HepG2 (cell line): ENCODE data around the gene ACSM6. TPM values are rescaled to one million over a fixed set of nuclear protein-coding genes. Genes with fewer than 3 reads are reported as not detected.

ENCODE experiments used
- ATAC-seq: fragments of 200-7000 bp; cut with Tn5 transposase; 3 replicates; pipeline ENCODE4 v1.9.1; 2020; ENCODE audit warnings: mild to moderate bottlenecking, moderate library complexity
- BruUV-seq: library from RNA; stranded (reverse); fragments of 400-500 nt; replicated peaks from 2 replicates; lab custom pipeline; 2021; lab: Mats Ljungman, UMichigan
- CTCF ChIA-PET: fragments of 300-600 bp; formaldehyde crosslinking; extraction: SDS; loops from one replicate; lab custom pipeline; 2021; ENCODE audit warnings: low total read pairs, inconsistent platforms, low intra/inter-chr PET ratio; lab: Yijun Ruan, JAX
- POLR2A ChIA-PET: fragments of 350-600 bp; sonication (Branson Sonifier 250); formaldehyde crosslinking; loops from one replicate; lab custom pipeline; 2020; ENCODE audit warnings: antibody characterized with exemption, inconsistent platforms; lab: Yijun Ruan, JAX
- DNase-seq: peaks from one replicate; pipeline ENCODE4 v3.0.0-alpha.2; 2015; ENCODE audit warnings: low spot score
- FAIRE-seq: peaks from 3 replicates; lab custom pipeline; 2011; peaks lifted over from hg19 to GRCh38; lab: Jason Lieb, UNC
- H2AFZ ChIP-seq: one replicate; pipeline ENCODE4 v1.6.1; 2011; ENCODE audit warnings: low read length, inconsistent platforms
- H3K27ac ChIP-seq: fragments of 300-600 bp; 3 replicates; pipeline ENCODE4 v1.8.0; 2011; ENCODE audit warnings: mixed run types, mild to moderate bottlenecking, mixed read lengths, low read length, inconsistent platforms; ENCODE audit not compliant: insufficient read depth; ENCODE audit errors: extremely low read length
- H3K27me3 ChIP-seq, 2 experiments: fragments of 200-600 bp in 1 of 2; 2 replicates in 1 of 2; 3 replicates in 1 of 2; pipeline versions ENCODE4 v1.6.0 to v1.8.0; 2011; ENCODE audit warnings: low read length in 2 of 2, mild to moderate bottlenecking in 2 of 2, moderate library complexity in 2 of 2, inconsistent platforms in 1 of 2; ENCODE audit not compliant: insufficient read depth in 2 of 2, control insufficient read depth in 1 of 2
- H3K36me3 ChIP-seq, 2 experiments: fragments of 200-600 bp in 1 of 2; replicated peaks in 1 of 2; 2 replicates in 1 of 2; 3 replicates in 1 of 2; pipeline versions ENCODE4 v1.5.1 to v1.8.0; 2011; ENCODE audit warnings: low read length in 2 of 2, inconsistent platforms in 1 of 2; ENCODE audit not compliant: insufficient read depth in 2 of 2, control insufficient read depth in 1 of 2
- H3K4me1 ChIP-seq: 2 replicates; pipeline ENCODE4 v1.5.1; 2012; ENCODE audit warnings: low read length, inconsistent platforms; ENCODE audit not compliant: insufficient read depth
- H3K4me2 ChIP-seq: 2 replicates; pipeline ENCODE4 v1.6.0; 2011; ENCODE audit warnings: low read depth, low read length, inconsistent platforms
- H3K4me3 ChIP-seq, 3 experiments: fragments of 200-600 bp in 1 of 3; sonication (generic), shearing (Covaris generic) in 1 of 3; replicated peaks in 1 of 3; 2 replicates each; pipeline ENCODE4 v1.5.1; 2011 to 2016; ENCODE audit warnings: low read length in 3 of 3, inconsistent platforms in 2 of 3, low read depth in 2 of 3, mild to moderate bottlenecking in 2 of 3, control low read depth in 1 of 3, mixed read lengths in 1 of 3; ENCODE audit not compliant: insufficient read depth in 1 of 3
- H3K79me2 ChIP-seq: one replicate; pipeline ENCODE4 v1.6.1; 2011; ENCODE audit warnings: low read length, inconsistent platforms; ENCODE audit not compliant: insufficient read depth
- H3K9ac ChIP-seq: 2 replicates; pipeline ENCODE4 v1.6.0; 2011; ENCODE audit warnings: mild to moderate bottlenecking, low read depth, low read length, inconsistent platforms; ENCODE audit not compliant: insufficient read depth
- H3K9me3 ChIP-seq: 2 replicates; pipeline ENCODE4 v1.5.1; 2012; ENCODE audit warnings: mild to moderate bottlenecking, low read length
- H4K20me1 ChIP-seq: 2 replicates; pipeline ENCODE4 v1.6.0; 2011; ENCODE audit warnings: inconsistent platforms, mild to moderate bottlenecking, low read length, moderate library complexity; ENCODE audit not compliant: insufficient read depth
- ARNT2 ChIP-seq: sonication (generic); formaldehyde crosslinking; IDR thresholded peaks from 2 replicates; pipeline ENCODE4 v1.8.0; 2022; ENCODE audit warnings: mild to moderate bottlenecking, low read depth, missing genetic modification reagents, moderate library complexity
- CCAR2 ChIP-seq: fragments of 200-400 bp; formaldehyde crosslinking; optimal IDR thresholded peaks from 2 replicates; pipeline ENCODE3; 2018; ENCODE audit warnings: low read depth, mild to moderate bottlenecking, low read length, moderate library complexity
- EEA1 ChIP-seq: sonication (generic); formaldehyde crosslinking; IDR thresholded peaks from 2 replicates; pipeline ENCODE4 v1.5.1; 2020; ENCODE audit warnings: mild to moderate bottlenecking, missing genetic modification reagents, borderline replicate concordance
- KDM5B ChIP-seq: sonication (generic); formaldehyde crosslinking; IDR thresholded peaks from 2 replicates; pipeline ENCODE4 v1.4.0; 2020; ENCODE audit warnings: missing genetic modification reagents, mild to moderate bottlenecking, borderline replicate concordance
- NFE2L1 ChIP-seq: sonication (generic); formaldehyde crosslinking; IDR thresholded peaks from 2 replicates; pipeline ENCODE4 v1.4.0; 2020; ENCODE audit warnings: missing genetic modification reagents, mild to moderate bottlenecking, borderline replicate concordance
- NKX3-1 ChIP-seq: sonication (generic); formaldehyde crosslinking; IDR thresholded peaks from 2 replicates; pipeline ENCODE4 v1.5.0; 2020; ENCODE audit warnings: missing genetic modification reagents
- NR2F6 ChIP-seq, 2 experiments: IDR thresholded peaks; 2 replicates each; pipeline ENCODE4 v1.6.1; 2016; ENCODE audit warnings: antibody characterized with exemption in 1 of 2, mild to moderate bottlenecking in 1 of 2
- NRL ChIP-seq: sonication (generic); formaldehyde crosslinking; IDR thresholded peaks from 2 replicates; pipeline ENCODE4 v1.5.0; 2020; ENCODE audit warnings: missing genetic modification reagents, mild to moderate bottlenecking, moderate library complexity, borderline replicate concordance
- STAG1 ChIP-seq: sonication (generic); formaldehyde crosslinking; IDR thresholded peaks from 2 replicates; pipeline ENCODE4 v1.4.0; 2020; ENCODE audit warnings: missing genetic modification reagents
- TOPORS ChIP-seq: sonication (generic); formaldehyde crosslinking; IDR thresholded peaks from 2 replicates; pipeline ENCODE4 v1.8.0; 2023; ENCODE audit warnings: mild to moderate bottlenecking, missing genetic modification reagents
- TRIM24 ChIP-seq: sonication (generic); formaldehyde crosslinking; IDR thresholded peaks from 2 replicates; pipeline ENCODE4 v1.8.0; 2022; ENCODE audit warnings: mild to moderate bottlenecking, missing genetic modification reagents
- ZMYM4 ChIP-seq: sonication (generic); formaldehyde crosslinking; IDR thresholded peaks from 2 replicates; pipeline ENCODE4 v1.8.1; 2023; ENCODE audit warnings: mild to moderate bottlenecking, missing genetic modification reagents
- ZNF232 ChIP-seq: sonication (generic); formaldehyde crosslinking; IDR thresholded peaks from 2 replicates; pipeline ENCODE4 v1.4.0; 2020; ENCODE audit warnings: missing genetic modification reagents, borderline replicate concordance
- ZNF367 ChIP-seq: sonication (generic); formaldehyde crosslinking; IDR thresholded peaks from 2 replicates; pipeline ENCODE4 v1.4.0; 2020; ENCODE audit warnings: missing genetic modification reagents, borderline replicate concordance
- ZNF451 ChIP-seq: sonication (generic); formaldehyde crosslinking; IDR thresholded peaks from 2 replicates; pipeline ENCODE4 v1.5.0; 2020; ENCODE audit warnings: mild to moderate bottlenecking, missing genetic modification reagents
- WGBS: methylation state at CpG from one replicate; pipeline ENCODE4 v1.1.6; 2017; ENCODE audit warnings: low lambda C conversion rate; 5-methylcytosine and 5-hydroxymethylcytosine counted together
- in situ Hi-C: cut with HindIII; loops from 2 replicates; pipeline ENCODE4 v1.10.0; 2017; ENCODE audit warnings: low pct_unique_long_range_greater_than_20kb; ENCODE audit not compliant: extremely low pct_ligation_motif_present
- intact Hi-C: fragments of 100-400 bp; cut with micrococcal nuclease; formaldehyde crosslinking; loops from one replicate; pipeline ENCODE4 v1.10.0; 2022; ENCODE audit not compliant: unreplicated experiment
- polyA plus RNA-seq, 8 experiments: library from polyadenylated mRNA; depleted of rRNA in 3 of 8; stranded (reverse) in 7 of 8; unstranded in 1 of 8; fragments of >200 nt; fragmentation: Illumina TruSeq in 4 of 8; extraction: Trizol in 4 of 8; gene quantifications; 2 replicates each; pipeline versions ENCODE4 v1.2.1 to v1.2.3, GENCODE V29; 2011 to 2016; ENCODE audit warnings: low read depth in 4 of 8, missing spikeins in 1 of 8, mixed read lengths in 1 of 8; ENCODE audit not compliant: insufficient read depth in 1 of 8
- total RNA-seq, 5 experiments: library from RNA; depleted of rRNA; stranded (reverse); fragments of >200 nt; fragmentation: Illumina TruSeq; extraction: Trizol; gene quantifications; 2 replicates each; pipeline ENCODE4 v1.2.3, GENCODE V29; 2016; ENCODE audit warnings: low read depth in 1 of 5
- TF ChIP-seq, protein P1 (sequence below): sonication (generic); formaldehyde crosslinking; IDR thresholded peaks from 2 replicates; pipeline ENCODE4 v1.4.0; 2020; ENCODE audit warnings: missing genetic modification reagents, borderline replicate concordance
- TF ChIP-seq, protein P2 (sequence below): sonication (generic); formaldehyde crosslinking; IDR thresholded peaks from 2 replicates; pipeline ENCODE4 v1.4.0; 2020; ENCODE audit warnings: missing genetic modification reagents
- TF ChIP-seq, protein P3 (sequence below): IDR thresholded peaks from 2 replicates; pipeline ENCODE4 v1.6.1; 2012; ENCODE audit warnings: inconsistent platforms
- TF ChIP-seq, protein P4 (sequence below): IDR thresholded peaks from 2 replicates; pipeline ENCODE4 v1.6.1; 2016; ENCODE audit warnings: missing genetic modification reagents, missing compliant biosample characterization

Gene ACSM6
- total and polyA plus RNA-seq, 2 of the 13 experiments (the other 11 are each of a cell fraction or from before 2014, with no cell fraction given): not detected

DNA sequence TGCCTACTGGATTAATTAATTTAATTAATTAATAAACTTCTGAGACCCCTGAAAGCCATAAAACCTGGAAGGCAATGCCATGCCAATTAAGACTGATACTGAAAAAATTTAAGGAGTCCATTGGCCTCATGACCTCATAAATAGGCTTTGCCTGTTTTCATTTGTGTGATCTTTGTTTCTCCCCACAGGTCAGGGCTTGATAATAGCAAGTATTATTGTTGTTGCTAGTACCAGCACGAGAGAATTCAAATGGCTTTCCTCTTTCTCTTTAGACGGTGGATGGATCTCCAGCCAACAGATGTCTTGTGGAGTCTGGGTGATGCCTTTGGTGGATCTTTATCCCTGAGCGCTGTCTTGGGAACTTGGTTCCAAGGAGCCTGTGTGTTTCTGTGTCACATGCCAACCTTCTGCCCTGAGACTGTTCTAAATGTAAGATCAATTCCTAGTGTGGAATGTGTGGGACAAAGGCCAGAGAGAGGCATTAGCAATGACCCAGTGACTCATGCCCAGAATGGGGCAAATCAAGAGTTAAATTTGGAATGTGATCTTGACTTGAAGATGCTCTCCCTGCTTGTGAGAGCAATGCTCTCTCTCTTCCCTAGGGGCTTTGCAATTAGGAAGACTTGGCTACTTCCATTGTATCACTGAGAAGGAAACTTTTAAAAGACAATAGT is 17.7 kb downstream of the ACSM6 start (continued):
- TF ChIP-seq, protein P1, sequence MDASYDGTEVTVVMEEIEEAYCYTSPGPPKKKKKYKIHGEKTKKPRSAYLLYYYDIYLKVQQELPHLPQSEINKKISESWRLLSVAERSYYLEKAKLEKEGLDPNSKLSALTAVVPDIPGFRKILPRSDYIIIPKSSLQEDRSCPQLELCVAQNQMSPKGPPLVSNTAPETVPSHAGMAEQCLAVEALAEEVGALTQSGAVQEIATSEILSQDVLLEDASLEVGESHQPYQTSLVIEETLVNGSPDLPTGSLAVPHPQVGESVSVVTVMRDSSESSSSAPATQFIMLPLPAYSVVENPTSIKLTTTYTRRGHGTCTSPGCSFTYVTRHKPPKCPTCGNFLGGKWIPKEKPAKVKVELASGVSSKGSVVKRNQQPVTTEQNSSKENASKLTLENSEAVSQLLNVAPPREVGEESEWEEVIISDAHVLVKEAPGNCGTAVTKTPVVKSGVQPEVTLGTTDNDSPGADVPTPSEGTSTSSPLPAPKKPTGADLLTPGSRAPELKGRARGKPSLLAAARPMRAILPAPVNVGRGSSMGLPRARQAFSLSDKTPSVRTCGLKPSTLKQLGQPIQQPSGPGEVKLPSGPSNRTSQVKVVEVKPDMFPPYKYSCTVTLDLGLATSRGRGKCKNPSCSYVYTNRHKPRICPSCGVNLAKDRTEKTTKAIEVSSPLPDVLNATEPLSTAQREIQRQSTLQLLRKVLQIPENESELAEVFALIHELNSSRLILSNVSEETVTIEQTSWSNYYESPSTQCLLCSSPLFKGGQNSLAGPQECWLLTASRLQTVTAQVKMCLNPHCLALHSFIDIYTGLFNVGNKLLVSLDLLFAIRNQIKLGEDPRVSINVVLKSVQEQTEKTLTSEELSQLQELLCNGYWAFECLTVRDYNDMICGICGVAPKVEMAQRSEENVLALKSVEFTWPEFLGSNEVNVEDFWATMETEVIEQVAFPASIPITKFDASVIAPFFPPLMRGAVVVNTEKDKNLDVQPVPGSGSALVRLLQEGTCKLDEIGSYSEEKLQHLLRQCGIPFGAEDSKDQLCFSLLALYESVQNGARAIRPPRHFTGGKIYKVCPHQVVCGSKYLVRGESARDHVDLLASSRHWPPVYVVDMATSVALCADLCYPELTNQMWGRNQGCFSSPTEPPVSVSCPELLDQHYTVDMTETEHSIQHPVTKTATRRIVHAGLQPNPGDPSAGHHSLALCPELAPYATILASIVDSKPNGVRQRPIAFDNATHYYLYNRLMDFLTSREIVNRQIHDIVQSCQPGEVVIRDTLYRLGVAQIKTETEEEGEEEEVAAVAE (CRISPR knock-in tag): no peak
- TF ChIP-seq CCAR2 (no peak), KDM5B (CRISPR knock-in tag) (no peak), EEA1 (no peak), NRL (CRISPR knock-in tag) (no peak)
- TF ChIP-seq, protein P2, sequence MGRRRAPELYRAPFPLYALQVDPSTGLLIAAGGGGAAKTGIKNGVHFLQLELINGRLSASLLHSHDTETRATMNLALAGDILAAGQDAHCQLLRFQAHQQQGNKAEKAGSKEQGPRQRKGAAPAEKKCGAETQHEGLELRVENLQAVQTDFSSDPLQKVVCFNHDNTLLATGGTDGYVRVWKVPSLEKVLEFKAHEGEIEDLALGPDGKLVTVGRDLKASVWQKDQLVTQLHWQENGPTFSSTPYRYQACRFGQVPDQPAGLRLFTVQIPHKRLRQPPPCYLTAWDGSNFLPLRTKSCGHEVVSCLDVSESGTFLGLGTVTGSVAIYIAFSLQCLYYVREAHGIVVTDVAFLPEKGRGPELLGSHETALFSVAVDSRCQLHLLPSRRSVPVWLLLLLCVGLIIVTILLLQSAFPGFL (CRISPR knock-in tag): no peak
- TF ChIP-seq, all 625 proteins: peak for 0

DNA sequence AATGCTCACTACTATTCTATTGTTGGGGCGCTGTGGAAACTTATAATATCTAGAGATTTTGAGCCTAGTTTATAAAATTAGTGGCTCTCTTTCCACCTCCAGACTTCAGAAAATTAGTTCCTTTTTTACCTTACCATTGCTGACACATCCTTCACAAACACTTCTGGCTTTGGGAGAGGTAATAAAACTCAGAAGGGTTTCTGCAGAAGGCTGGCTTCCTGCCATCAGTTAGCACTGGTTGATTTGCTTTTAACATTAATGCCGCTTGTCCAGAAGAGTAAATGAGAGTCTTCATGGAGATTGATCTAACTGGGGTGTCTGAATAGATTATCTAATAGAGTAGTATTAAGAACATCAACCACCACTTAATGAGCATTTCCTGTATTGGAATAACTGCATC is 20.3 kb downstream of the ACSM6 start:
- Histone ChIP-seq H3K4me2 (no peak overlapping the region), H3K9me3 (no peaks in the 10 kb centered on the region), H2AFZ (no peak overlapping the region), H3K4me3 (no peak overlapping the region), H4K20me1 (no peaks in the 10 kb centered on the region), H3K79me2 (no peaks in the 10 kb centered on the region), H3K9ac (no peak overlapping the region), H3K27ac (no peak overlapping the region), H3K36me3 (no peaks in the 10 kb centered on the region), H3K4me1 (no peaks in the 10 kb centered on the region), H3K27me3 (no peaks in the 10 kb centered on the region)
- no peak for ATAC-seq
- WGBS: 95% methylated on average over 2 of the region's 2 CpGs
- POLR2A ChIA-PET: no interaction called here
- BruUV-seq: no TSS peak
- in situ Hi-C loops: no loop called here
- DNase-seq: no peak
- intact Hi-C loops: no loop called here
- CTCF ChIA-PET: no interaction called here
- FAIRE-seq: no peak
- TF ChIP-seq ARNT2 (CRISPR knock-in tag): no peak
- no peak for TF ChIP-seq ZMYM4
- TF ChIP-seq NFE2L1 (CRISPR knock-in tag): no peak
- TF ChIP-seq, protein P3, sequence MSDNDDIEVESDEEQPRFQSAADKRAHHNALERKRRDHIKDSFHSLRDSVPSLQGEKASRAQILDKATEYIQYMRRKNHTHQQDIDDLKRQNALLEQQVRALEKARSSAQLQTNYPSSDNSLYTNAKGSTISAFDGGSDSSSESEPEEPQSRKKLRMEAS: no peak
- TF ChIP-seq ZNF232 (CRISPR knock-in tag): no peak
- TF ChIP-seq TOPORS (CRISPR knock-in tag): no peak
- TF ChIP-seq, protein P4, sequence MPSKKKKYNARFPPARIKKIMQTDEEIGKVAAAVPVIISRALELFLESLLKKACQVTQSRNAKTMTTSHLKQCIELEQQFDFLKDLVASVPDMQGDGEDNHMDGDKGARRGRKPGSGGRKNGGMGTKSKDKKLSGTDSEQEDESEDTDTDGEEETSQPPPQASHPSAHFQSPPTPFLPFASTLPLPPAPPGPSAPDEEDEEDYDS (CRISPR knock-in tag): no peak
- TF ChIP-seq ZNF451: no peak
- no peak for TF ChIP-seq TRIM24
- no peak for TF ChIP-seq STAG1
- TF ChIP-seq NR2F6 (IDR thresholded peaks at IDR 0.05): no peak
- no peak for TF ChIP-seq NR2F6 (CRISPR knock-in tag; IDR thresholded peaks at IDR 0.05)
- TF ChIP-seq ZNF367: no peak
- no peak for TF ChIP-seq NKX3-1
